SU-DHL-6 (cell line): ENCODE data around the gene WDR37.

Experiments used
- H2AFZ ChIP-seq: fragments of 200-600 bp; sonication (generic); 2 replicates; pipeline ENCODE4 v1.6.1; 2014; ENCODE audit warnings: low read depth, mild to moderate bottlenecking, moderate library complexity, mixed read lengths, antibody characterized with exemption, low read length; ENCODE audit not compliant: severe bottlenecking
- H3F3A ChIP-seq: fragments of 200-600 bp; shearing (Covaris generic); 2 replicates; pipeline ENCODE4 v1.6.0; 2016; ENCODE audit warnings: antibody characterized with exemption, mild to moderate bottlenecking; ENCODE audit not compliant: insufficient read depth
- H3K27ac ChIP-seq: fragments of 200-600 bp; sonication (generic); 2 replicates; pipeline ENCODE4 v1.5.1; 2016; ENCODE audit warnings: low read depth, mild to moderate bottlenecking, low read length, moderate library complexity, mixed read lengths
- H3K27me3 ChIP-seq: fragments of 200-600 bp; sonication (generic), shearing (Covaris generic); 2 replicates; pipeline ENCODE4 v1.6.0; 2014; ENCODE audit warnings: mild to moderate bottlenecking, low read length
- H3K36me3 ChIP-seq: fragments of 200-600 bp; sonication (generic); 2 replicates; pipeline ENCODE4 v1.6.1; 2014; ENCODE audit warnings: mild to moderate bottlenecking, low read length, mixed read lengths
- H3K4me2 ChIP-seq: fragments of 300-600, 200-600 bp; shearing (Covaris generic), sonication (generic); 2 replicates; pipeline ENCODE4 v1.6.0; 2014; ENCODE audit warnings: low read length, low read depth, mild to moderate bottlenecking; ENCODE audit not compliant: poor library complexity, severe bottlenecking
- H3K4me3 ChIP-seq: fragments of 200-600 bp; sonication (generic); 2 replicates; pipeline ENCODE4 v1.5.1; 2014; ENCODE audit warnings: antibody characterized with exemption, low read length, mild to moderate bottlenecking, mixed read lengths; ENCODE audit not compliant: insufficient read depth, poor library complexity, severe bottlenecking
- H3K79me2 ChIP-seq: fragments of 200-600 bp; sonication (generic); 2 replicates; pipeline ENCODE4 v1.6.1; 2014; ENCODE audit warnings: mild to moderate bottlenecking, low read length, moderate library complexity; ENCODE audit not compliant: insufficient read depth
- H3K9ac ChIP-seq: fragments of 200-600 bp; sonication (generic); 2 replicates; pipeline ENCODE4 v1.7.0; 2014; ENCODE audit warnings: mild to moderate bottlenecking, low read length
- H3K9me2 ChIP-seq: fragments of 200-600 bp; sonication (generic); replicated peaks from 2 replicates; pipeline ENCODE4 v1.6.1; 2014; ENCODE audit warnings: low read length; ENCODE audit not compliant: insufficient read depth
- H3K9me3 ChIP-seq: fragments of 200-600 bp; sonication (generic); 2 replicates; pipeline ENCODE4 v1.6.1; 2014; ENCODE audit warnings: low read length, mixed read lengths; ENCODE audit not compliant: insufficient read depth
- H4K20me1 ChIP-seq: fragments of 200-600 bp; sonication (generic); 2 replicates; pipeline ENCODE4 v1.6.1; 2014; ENCODE audit warnings: low read depth, mild to moderate bottlenecking, antibody characterized with exemption, low read length, moderate library complexity, mixed read lengths
- CTCF ChIP-seq: fragments of 200-600 bp; sonication (generic); IDR thresholded peaks from one replicate; pipeline ENCODE4 v1.5.1; 2017; ENCODE audit warnings: antibody characterized with exemption, mild to moderate bottlenecking, low read length, moderate library complexity; ENCODE audit not compliant: insufficient read depth, poor library complexity, severe bottlenecking
- EZH2phosphoT487 ChIP-seq: fragments of 200-600 bp; sonication (generic), shearing (Covaris generic); conservative IDR thresholded peaks from 2 replicates; pipeline ENCODE4 v1.6.1; 2018; ENCODE audit warnings: mild to moderate bottlenecking, antibody characterized with exemption, low read length, moderate library complexity, mixed read lengths

The WDR37 gene

DNA sequence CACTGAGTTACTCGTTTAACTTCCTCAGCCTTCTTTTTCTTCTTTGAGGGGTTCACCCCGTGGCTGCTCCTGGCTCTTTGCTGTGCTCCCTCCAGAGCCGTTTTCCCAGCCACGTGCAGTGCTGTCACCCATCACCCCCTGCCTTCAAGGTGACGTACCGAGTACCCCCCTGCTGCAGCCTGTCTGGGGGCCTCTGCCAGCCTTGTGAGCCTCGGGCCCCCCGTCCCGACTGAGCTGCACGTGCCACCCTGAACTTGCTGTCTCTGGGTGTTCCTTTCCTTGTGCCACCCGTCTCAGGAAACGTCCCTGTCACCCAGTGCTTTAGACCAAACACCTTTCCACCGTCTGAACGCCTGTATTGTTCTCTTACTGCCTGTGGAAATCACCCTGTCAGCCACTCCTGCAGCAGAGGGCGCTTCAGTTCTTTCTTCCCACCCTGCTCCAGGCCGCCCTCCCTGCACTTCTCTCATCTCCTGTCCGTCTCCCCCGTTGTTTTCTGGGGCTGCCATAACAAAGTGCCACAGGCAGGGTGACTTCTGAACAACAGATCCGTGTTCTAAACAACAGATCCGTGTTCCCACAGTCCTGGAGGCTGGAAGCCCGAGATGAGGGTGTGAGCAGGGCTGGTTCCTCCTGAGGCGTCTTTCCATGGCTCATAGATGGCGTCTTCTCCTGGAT lies 44.6 kb downstream of the WDR37 start:
- Histone ChIP-seq H3K36me3 (no peaks in the 10 kb centered on the region), H3K9ac (no peak overlapping the region), H3K4me3 (no peak overlapping the region), H3F3A (no peaks in the 10 kb centered on the region), H3K27me3 (no peaks in the 10 kb centered on the region), H3K9me2 (no peaks in the 10 kb centered on the region), H2AFZ (no peak overlapping the region), H3K9me3 (no peaks in the 10 kb centered on the region), H3K79me2 (no peaks in the 10 kb centered on the region), H3K4me2 (no peak overlapping the region), H4K20me1 (no peaks in the 10 kb centered on the region), H3K27ac (no peak overlapping the region)
- no peak for TF ChIP-seq EZH2phosphoT487
- TF ChIP-seq CTCF: no peak

DNA sequence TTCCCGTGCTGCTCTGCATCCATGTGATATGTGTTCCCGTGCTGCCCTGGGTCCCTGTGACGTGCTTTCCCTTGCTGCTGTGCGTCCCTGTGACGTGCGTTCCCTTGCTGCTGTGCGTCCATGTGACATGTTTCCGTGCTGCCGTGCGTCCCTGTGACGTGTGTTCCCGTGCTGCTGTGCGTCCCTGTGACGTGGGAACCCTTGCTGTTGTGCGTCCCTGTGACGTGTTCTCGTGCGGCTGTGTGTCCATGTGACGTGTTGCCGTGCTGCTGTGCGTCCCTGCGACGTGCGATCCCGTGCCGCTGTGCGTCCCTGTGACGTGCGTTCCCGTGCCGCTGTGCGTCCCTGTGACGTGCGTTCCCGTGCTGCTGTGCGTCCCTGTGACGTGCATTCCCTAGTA lies 45.8 kb downstream of the WDR37 start:
- H4K20me1 ChIP-seq: no peaks in the 10 kb centered on the region
- no peak overlapping the region for H3K4me3 ChIP-seq
- no peak overlapping the region for H3K27ac ChIP-seq
- H3F3A ChIP-seq: no peaks in the 10 kb centered on the region
- no peak overlapping the region for H2AFZ ChIP-seq
- H3K27me3 ChIP-seq: no peaks in the 10 kb centered on the region
- no peaks in the 10 kb centered on the region for H3K9me3 ChIP-seq
- TF ChIP-seq EZH2phosphoT487: no peak
- H3K9ac ChIP-seq: no peak overlapping the region
- no peaks in the 10 kb centered on the region for H3K9me2 ChIP-seq
- no peaks in the 10 kb centered on the region for H3K36me3 ChIP-seq
- H3K79me2 ChIP-seq: no peaks in the 10 kb centered on the region
- no peak overlapping the region for H3K4me2 ChIP-seq

DNA sequence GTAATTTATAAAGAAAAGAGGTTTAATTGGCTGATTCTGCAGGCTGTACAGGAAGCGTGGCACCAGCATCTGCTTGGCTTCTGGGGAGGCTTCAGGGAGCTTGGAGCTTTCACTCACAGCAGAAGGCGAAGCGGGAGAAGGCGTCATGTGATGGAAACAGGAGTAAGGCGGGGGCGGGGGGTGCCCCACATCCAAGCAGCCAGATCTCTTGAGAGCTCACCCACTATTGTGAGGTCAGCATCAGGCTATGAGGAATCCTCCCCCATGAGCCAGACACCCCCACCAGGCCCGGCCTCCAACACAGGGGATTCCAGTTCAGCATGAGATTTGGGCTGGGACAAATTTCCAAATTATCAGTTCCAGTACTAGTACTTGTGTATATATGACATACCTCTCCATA lies 46.2 kb downstream of the WDR37 start:
- Histone ChIP-seq H3K36me3 (no peaks in the 10 kb centered on the region), H3F3A (no peaks in the 10 kb centered on the region), H4K20me1 (no peaks in the 10 kb centered on the region), H3K9me3 (no peaks in the 10 kb centered on the region), H3K4me2 (no peak overlapping the region), H3K27ac (no peak overlapping the region), H2AFZ (no peak overlapping the region), H3K9me2 (no peaks in the 10 kb centered on the region), H3K9ac (no peak overlapping the region), H3K4me3 (no peak overlapping the region), H3K27me3 (no peaks in the 10 kb centered on the region), H3K79me2 (no peaks in the 10 kb centered on the region)
- TF ChIP-seq CTCF (no peak), EZH2phosphoT487 (no peak)

- H3K9me3 ChIP-seq: no peaks in the 10 kb centered on the region
- no peaks in the 10 kb centered on the region for H3K79me2 ChIP-seq
- H3K27me3 ChIP-seq: no peaks in the 10 kb centered on the region
- H3K4me3 ChIP-seq: no peak overlapping the region
- no peaks in the 10 kb centered on the region for H4K20me1 ChIP-seq
- no peak overlapping the region for H2AFZ ChIP-seq
- no peak overlapping the region for H3K9ac ChIP-seq
- no peak overlapping the region for H3K4me2 ChIP-seq
- no peak overlapping the region for H3K27ac ChIP-seq
- no peak for TF ChIP-seq EZH2phosphoT487
- TF ChIP-seq CTCF: no peak
- no peaks in the 10 kb centered on the region for H3F3A ChIP-seq
- no peaks in the 10 kb centered on the region; the same call in 1 of the 2 replicates for H3K36me3 ChIP-seq
- no peaks in the 10 kb centered on the region for H3K9me2 ChIP-seq
These were observed 46.6 kb downstream of the WDR37 start for GRCh38 chr10:1102831-1103230.
